Erythroblast (primary cell): ENCODE results near the gene NKD2.

Experiments
- GATA1 ChIP-seq: IDR thresholded peaks from 2 replicates; pipeline ENCODE4 v1.6.1; 2011; ENCODE audit warnings: low read depth, mild to moderate bottlenecking, control low read depth, low read length, moderate library complexity
- POLR2A ChIP-seq: IDR thresholded peaks from 2 replicates; pipeline ENCODE4 v1.6.1; 2011; ENCODE audit warnings: mild to moderate bottlenecking, low read length

- TF ChIP-seq POLR2A (no peak), GATA1 (no peak)
These were observed 71.8 kb downstream of the NKD2 start for GRCh38 chr5:1080432-1080831.
